Measurements from ENCODE around the gene PIPOX.

Gene PIPOX

DNA sequence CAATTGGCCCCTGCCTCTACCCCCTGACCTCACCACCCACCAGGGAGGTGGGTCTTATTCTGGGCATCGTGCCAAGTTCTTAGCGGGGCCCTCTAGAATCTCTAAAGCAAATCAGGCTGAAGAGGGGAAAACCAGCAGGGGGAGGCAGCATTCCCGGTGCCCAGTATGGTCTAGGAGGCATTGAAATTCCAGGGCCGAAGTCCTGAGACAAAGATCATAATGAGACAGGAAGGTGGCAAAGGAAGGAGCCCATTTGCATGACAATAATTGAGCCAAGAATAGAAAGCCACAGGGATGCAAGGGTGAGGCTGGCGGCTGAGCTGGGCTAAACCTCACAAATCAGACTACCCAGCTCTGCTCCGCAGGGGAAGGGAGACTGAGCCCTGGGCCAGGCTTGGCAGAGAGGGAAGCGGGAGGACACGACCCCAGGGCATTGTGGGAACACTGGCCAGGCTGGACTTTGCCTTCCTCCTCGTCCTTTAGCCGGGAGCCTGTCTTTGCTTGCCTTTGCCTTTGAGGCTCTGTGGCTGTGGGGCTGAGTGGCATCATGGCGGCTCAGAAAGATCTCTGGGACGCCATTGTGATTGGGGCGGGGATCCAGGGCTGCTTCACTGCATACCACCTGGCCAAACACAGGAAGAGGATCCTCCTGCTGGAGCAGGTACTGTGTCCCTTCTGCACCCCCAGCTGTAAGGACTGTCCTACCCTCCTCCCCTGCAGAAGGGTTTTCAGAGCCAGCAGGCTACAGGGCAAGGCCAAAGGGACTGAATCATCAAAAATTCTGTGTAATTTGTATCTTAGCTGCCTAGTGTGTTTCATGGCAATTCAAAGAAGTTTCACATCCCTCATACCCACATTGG lies at the start of gene PIPOX:
Gene PIPOX (plus strand): TSS at position 463 of the 860 bp plus-strand sequence. CDS start 85 bp downstream, at position 548.
- DNase-seq (ENCODE audit: low read depth): no peak

GRCh38 chr17:28993645-28994426 lies 49.1 kb upstream of the PIPOX start:
- DNase-seq (ENCODE audit: low read depth): no peak

GRCh38 chr17:28996554-28997096 lies 46.3 kb upstream of the PIPOX start:
- no peak for DNase-seq (ENCODE audit: low read depth)

DNA sequence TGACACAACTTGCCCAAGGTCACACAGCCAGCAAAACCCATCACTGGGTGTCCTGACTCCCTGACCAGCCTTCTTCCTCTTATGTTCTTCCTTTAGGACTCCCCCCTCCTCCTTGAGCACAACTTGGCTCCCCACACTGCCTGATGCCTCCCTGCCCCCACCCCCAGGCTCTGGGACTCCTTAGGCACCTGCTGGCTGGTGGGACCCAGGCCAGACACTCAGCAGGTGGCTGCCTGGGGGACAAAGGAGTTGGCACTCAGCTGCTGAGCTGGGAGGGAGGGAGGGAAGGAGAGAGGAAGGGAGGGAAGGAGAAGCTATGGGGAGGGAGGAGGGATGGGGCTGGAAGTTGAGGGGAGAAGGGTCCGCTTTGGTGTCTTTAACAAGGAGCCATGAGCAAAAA lies 45.1 kb upstream of the PIPOX start:
- no peak for DNase-seq (ENCODE audit: low read depth)

GRCh38 chr17:28999206-28999605 lies 43.7 kb upstream of the PIPOX start:
- no peak for DNase-seq (ENCODE audit: low read depth)

- DNase-seq (ENCODE audit: low read depth): no peak
Measured at GRCh38 chr17:29000973-29001372, 42.0 kb upstream of the PIPOX start.

GRCh38 chr17:29002811-29003210 lies 40.1 kb upstream of the PIPOX start:
- no peak for DNase-seq (ENCODE audit: low read depth)

DNA sequence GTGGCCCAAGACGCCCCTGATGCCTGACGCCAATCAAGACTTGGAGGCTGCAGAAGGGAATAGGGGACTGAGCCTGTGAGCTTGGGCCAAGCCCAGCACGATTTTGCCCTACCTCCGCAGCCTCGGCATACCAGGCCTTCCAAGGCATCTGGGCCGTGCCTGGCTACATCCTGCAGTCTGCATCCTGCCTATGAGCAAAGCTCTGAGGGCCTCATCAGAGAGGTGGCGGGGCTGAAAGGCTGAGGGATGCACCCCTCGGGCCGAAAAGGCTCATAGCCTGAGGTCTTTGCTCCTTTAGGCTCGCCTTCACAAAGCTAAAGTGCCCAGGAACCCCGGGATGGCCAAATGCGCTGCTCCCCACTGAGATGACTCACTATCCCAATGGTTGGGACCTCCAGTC lies 39.7 kb upstream of the PIPOX start:
- DNase-seq (ENCODE audit: low read depth): no peak

GRCh38 chr17:29004081-29004692 lies 38.8 kb upstream of the PIPOX start:
- no peak for DNase-seq (ENCODE audit: low read depth)

DNA sequence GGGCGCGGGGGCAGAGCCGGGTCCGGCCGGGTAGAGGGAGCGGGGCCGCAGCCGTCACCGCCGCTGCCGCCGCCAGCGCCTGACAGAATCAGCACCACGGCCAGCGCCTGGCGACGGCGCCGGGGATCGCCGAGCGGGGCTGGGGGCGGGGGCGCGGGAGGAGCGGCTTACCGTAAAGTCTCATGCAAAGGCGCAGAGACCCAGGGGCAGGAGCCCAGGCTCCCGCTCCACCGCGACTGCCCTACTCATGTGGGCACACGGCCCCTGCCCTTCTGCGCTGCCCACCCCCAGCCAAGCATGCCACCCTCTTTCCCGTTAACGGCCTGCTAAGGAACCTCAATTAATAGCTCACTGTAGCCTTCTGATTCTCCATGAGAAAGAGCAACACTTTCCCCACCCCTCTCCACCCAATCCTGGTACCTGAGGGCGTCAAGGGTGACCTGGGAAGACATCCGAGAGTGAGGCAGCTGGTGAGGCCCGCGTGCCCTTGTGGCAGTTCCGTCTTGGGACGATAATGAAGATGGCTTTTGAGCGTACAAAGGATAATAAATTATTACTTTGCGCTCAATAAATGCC lies 36.9 kb upstream of the PIPOX start, which contains the start of gene SEZ6:
Gene SEZ6 (minus strand): TSS at position 98 of the 576 bp plus-strand sequence. CDS start 164 bp downstream, outside the sequence.
- peak; percentile 54 for DNase-seq (ENCODE audit: low read depth)

DNA sequence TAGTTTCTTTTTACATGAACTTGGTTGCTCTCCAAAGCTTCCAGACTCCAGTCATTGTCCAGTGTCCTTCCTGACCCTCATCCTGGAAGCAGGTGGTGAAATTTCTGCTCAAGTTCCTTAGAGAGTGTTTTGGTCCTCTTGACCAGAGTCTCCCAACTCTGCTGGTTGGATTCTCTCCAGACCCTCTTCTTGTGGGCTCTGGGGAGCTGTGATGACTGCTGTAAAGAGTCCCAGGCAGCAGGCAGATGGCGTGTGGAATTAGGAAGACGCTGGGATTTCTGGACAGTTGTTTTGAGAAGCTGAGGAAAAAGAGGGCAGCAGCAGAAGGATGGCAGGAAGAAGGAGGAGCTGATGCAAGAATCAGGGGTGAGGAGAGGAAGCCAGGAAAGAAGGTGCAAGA lies 35.5 kb upstream of the PIPOX start:
- no peak for DNase-seq (ENCODE audit: low read depth)

- no peak for DNase-seq (ENCODE audit: low read depth)
Measured at GRCh38 chr17:29007860-29008455, 35.0 kb upstream of the PIPOX start.

DNA sequence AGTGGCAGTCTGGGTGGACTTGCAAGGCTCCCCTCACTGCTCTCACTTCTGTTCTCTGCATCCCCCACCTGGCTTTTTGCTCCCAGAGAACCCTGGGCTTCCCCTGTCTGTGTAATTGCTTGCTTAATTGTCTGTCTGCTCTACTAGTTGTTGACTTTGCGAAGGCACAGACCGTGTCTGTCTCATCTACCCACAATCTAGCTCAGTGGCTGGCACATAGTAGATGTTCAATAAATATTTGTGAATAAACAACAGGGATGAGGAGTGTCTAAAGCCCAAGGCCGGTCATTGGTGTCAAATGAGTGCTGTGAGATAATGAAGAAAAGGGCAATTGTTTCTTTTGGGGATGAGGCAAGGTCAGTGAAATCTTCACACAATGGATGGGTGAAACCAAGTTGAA lies 34.4 kb upstream of the PIPOX start:
- no peak for DNase-seq (ENCODE audit: low read depth)

DNA sequence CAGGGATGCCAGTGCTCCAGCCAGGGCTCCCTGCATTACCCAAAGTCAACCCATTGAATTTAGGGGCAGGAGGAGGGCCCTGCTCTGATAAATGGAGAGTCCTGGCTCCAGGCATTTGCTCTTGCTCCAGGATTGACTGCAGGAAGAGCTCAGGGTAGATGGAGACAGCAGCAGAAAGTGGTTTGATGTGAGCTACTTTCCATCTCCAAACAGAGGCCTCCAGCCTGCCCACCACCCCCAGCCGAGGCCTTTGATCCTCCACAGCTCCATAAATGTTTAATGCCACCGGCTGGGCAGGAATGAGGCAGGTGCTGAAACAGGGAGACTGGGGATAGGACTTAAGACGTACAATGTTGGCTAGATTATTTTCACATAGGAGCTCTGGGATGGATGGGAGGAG lies 32.8 kb upstream of the PIPOX start:
- no peak for DNase-seq (ENCODE audit: low read depth)

DNA sequence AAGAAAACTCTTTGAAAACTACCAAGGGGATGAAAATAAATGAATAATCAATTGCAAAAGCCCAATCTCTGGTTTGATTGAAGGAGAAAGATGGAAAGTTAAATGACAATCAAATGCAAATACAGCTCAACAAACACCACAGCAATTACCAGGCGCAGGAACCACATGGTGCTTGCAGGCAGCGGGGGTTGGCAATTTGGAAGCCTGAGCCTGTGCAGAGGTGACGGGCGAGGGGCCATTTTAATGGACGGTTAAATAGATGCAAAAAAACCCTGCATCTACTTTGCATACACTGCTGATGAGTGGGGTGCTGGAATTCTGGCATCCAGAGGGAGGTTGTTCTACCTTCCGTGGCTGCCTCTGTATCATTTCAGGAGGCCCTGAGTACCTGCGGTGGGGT lies 32.4 kb upstream of the PIPOX start:
- DNase-seq (ENCODE audit: low read depth): no peak

DNA sequence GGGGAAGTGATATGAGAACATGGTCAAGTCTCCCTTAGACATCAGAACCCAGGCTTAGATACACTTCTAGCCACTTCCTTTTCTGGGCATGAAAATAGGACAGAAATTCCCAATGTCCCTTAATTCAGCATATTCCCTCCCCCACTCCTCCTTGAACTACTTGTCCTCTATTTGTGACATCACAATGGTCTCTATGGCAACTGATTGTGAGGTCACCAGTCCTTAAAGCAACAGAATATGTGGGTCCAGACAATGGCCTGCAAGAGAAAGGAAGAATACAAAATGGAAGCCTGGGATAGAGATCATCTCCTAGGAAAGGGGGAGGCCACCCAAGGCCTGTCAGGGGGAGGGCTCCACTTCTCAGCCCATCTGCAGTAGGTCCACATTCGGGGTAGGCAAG lies 30.4 kb upstream of the PIPOX start:
- DNase-seq (ENCODE audit: low read depth): no peak

DNA sequence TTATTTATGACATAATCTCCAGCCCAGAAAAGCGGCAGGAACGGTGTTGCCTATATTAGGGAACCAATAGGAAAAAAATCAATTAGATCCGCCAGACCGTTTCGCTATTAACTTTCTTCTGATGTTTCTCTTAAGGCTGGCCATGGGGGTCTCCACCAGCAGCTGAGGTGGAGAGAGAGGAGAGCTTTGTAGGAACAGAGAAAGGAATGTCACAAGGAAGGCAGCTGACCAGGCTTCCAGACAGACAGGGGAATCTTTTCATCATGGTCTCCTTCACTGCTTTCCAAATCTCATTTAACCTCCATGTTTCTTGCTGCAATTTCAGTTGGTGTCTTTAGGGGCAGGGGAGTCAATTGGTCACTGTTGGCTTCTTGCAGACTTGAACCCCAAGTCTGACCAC lies 28.2 kb upstream of the PIPOX start:
- no peak for DNase-seq (ENCODE audit: low read depth)

DNA sequence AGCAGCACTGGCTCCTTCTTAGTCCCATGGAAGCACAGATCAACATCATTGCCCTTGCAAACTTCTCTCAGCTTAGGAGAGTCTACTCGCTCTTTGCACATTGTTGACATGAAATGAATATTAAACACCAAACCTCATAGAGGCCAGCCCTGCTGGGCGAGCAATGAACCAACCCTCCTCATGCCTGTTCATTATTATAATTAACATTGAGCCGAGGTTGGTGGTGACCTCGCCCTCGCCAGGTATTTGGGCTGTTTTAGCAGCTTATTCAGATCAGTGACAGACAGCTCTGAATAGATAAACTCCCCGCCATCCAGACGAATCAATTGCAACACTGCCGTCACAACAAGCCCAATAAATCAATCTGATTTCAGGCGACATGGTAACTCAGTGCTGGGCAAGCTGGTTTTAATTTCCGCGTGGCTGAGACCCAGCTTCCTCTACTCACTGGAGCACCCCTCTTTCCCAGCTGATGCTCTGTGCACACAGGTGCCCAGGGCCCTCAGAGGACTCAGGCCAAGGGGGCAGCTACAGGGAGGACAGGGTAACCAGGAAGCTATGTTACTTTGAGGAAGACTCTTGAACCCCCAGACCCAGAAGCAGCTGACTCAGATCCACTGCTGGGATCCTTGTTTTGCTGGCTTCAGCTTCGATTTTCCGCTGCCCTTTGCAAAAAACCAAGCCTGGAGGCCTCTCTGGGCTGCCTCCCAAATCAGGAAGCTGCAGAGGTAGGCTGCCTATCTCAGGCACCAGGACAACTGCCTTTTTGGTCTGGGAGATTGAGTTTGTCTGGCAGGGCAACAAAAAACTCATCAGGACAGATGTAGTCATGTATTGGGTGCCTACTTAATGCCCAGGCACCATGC lies 26.4 kb upstream of the PIPOX start:
- DNase-seq (ENCODE audit: low read depth): no peak

DNA sequence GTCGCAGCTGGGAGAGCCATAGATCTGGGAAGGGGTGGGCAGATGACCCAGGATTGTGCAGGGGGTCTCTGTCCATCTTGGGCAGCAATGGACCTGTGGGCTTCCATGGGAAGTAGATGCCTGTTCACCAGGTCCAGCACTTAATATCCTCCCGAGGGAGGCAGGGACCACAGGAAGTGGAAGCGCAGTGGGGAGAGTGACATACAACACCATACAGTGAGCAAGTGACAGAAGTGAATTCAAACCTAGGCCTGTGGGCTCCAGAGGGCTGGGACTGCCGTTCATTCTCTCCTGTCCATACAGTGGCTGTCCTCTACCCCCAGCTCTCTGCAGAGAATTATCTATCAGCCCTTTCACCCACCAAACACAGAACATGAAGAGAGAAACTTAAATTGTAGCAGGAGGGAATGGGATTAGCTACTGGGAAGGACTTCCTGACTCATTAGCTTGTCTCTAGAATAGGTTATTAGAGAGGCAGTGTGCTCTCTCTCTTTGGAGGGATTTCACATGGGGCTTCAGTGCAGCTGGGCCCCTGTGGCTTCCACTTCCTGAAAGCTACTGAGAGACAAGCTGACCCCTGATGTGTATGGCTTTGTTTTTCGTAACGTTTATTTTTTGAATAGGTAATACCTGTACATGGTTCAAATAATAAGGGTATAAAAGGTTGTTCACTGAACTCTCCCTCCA lies 24.0 kb upstream of the PIPOX start:
- no peak for DNase-seq (ENCODE audit: low read depth)

Measured in stimulated activated CD8-positive, alpha-beta memory T cell treated with anti-CD3 and anti-CD28 coated beads, Interleukin-4, amount 100 ng/mL, for 24 hours (primary cell).